Osteoblast (primary cell): ENCODE measurements around the gene FGF23. TPM values are rescaled to one million over a fixed set of nuclear protein-coding genes. Genes with fewer than 3 reads are reported as not detected.
A peak's percentile ranks its signal among the peaks of the same experiment; 100 is the strongest.

Experiments used
- DNase-seq: peaks from one replicate; pipeline ENCODE4 v3.0.0; 2011; ENCODE audit warnings: low spot score, mixed read lengths; ENCODE audit not compliant: insufficient read length; ENCODE audit errors: missing footprints
- H2AFZ ChIP-seq: 2 replicates; pipeline ENCODE4 v1.6.0; 2011; ENCODE audit warnings: mild to moderate bottlenecking, low read length
- H3K27ac ChIP-seq: 2 replicates; pipeline ENCODE4 v1.5.1; 2011; ENCODE audit warnings: mild to moderate bottlenecking, low read depth, low read length, moderate library complexity
- H3K27me3 ChIP-seq: 2 replicates; pipeline ENCODE4 v1.6.0; 2012; ENCODE audit warnings: mild to moderate bottlenecking, control low read depth, inconsistent platforms, low read length, moderate library complexity; ENCODE audit not compliant: insufficient read depth
- H3K36me3 ChIP-seq: 2 replicates; pipeline ENCODE4 v1.5.1; 2011; ENCODE audit warnings: mild to moderate bottlenecking, low read length, control low read depth, moderate library complexity; ENCODE audit not compliant: insufficient read depth
- H3K4me1 ChIP-seq: 2 replicates; pipeline ENCODE4 v1.5.1; 2011; ENCODE audit warnings: mild to moderate bottlenecking, low read length, control low read depth, moderate library complexity; ENCODE audit not compliant: insufficient read depth
- H3K4me2 ChIP-seq: 2 replicates; pipeline ENCODE4 v1.6.0; 2011; ENCODE audit warnings: mild to moderate bottlenecking, low read length; ENCODE audit not compliant: insufficient read depth
- H3K4me3 ChIP-seq: fragments of 200-600 bp; sonication (generic); 3 replicates; pipeline ENCODE4 v1.5.1; 2012; ENCODE audit warnings: mild to moderate bottlenecking, low read length, inconsistent platforms; ENCODE audit not compliant: insufficient read depth
- H3K79me2 ChIP-seq: 2 replicates; pipeline ENCODE4 v1.6.0; 2012; ENCODE audit warnings: mild to moderate bottlenecking, low read length, control low read depth, inconsistent platforms; ENCODE audit not compliant: insufficient read depth
- H3K9me3 ChIP-seq: 2 replicates; pipeline ENCODE4 v1.5.1; 2011; ENCODE audit warnings: low read depth, low read length, control low read depth
- H4K20me1 ChIP-seq: 2 replicates; pipeline ENCODE4 v1.6.0; 2012; ENCODE audit warnings: mild to moderate bottlenecking, low read length, control low read depth; ENCODE audit not compliant: insufficient read depth
- total RNA-seq: library from RNA; depleted of rRNA; stranded (reverse); fragments of >200 nt; gene quantifications from 2 replicates; pipeline ENCODE4 v1.2.3, GENCODE V29; 2012
- TF ChIP-seq, protein P1 (sequence below): IDR thresholded peaks from 2 replicates; pipeline ENCODE4 v1.5.1; 2011; ENCODE audit warnings: mild to moderate bottlenecking, low read depth, low read length, moderate library complexity; ENCODE audit errors: extremely low read depth

FGF23 gene
- total RNA-seq, 1 donor = not detected

DNA sequence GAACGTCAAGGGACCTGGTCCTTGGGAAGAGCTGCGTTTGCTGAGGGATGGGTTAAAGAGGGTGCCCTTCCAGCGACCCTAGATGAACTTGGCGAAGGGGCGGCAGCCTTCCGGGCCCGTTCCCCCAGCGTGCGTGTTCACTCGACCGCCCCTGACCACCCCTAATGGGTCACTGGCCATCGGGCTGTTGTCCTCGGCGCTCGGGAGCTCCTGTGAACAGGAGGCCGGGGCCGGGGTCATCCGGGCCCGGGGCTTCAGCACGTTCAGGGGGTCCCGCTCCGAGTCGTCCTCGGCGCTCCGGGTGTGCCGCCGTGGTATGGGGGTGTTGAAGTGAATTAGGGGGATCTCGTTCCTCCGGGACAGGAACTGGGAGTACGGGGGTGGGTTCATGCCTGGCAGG lies 9.2 kb downstream of the FGF23 start:
- TF ChIP-seq, protein P1, sequence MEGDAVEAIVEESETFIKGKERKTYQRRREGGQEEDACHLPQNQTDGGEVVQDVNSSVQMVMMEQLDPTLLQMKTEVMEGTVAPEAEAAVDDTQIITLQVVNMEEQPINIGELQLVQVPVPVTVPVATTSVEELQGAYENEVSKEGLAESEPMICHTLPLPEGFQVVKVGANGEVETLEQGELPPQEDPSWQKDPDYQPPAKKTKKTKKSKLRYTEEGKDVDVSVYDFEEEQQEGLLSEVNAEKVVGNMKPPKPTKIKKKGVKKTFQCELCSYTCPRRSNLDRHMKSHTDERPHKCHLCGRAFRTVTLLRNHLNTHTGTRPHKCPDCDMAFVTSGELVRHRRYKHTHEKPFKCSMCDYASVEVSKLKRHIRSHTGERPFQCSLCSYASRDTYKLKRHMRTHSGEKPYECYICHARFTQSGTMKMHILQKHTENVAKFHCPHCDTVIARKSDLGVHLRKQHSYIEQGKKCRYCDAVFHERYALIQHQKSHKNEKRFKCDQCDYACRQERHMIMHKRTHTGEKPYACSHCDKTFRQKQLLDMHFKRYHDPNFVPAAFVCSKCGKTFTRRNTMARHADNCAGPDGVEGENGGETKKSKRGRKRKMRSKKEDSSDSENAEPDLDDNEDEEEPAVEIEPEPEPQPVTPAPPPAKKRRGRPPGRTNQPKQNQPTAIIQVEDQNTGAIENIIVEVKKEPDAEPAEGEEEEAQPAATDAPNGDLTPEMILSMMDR = no peak
- H3K4me2 ChIP-seq = no peak overlapping the region
- no peak overlapping the region for H3K27ac ChIP-seq
- H3K27me3 ChIP-seq = no peaks in the 10 kb centered on the region
- H3K4me3 ChIP-seq = no peak overlapping the region
- no peaks in the 10 kb centered on the region for H3K79me2 ChIP-seq
- H3K36me3 ChIP-seq = no peaks in the 10 kb centered on the region
- no peaks in the 10 kb centered on the region for H3K9me3 ChIP-seq
- no peaks in the 10 kb centered on the region for H4K20me1 ChIP-seq
- no peak for DNase-seq
- H3K4me1 ChIP-seq = no peaks in the 10 kb centered on the region
- no peak overlapping the region for H2AFZ ChIP-seq

DNA sequence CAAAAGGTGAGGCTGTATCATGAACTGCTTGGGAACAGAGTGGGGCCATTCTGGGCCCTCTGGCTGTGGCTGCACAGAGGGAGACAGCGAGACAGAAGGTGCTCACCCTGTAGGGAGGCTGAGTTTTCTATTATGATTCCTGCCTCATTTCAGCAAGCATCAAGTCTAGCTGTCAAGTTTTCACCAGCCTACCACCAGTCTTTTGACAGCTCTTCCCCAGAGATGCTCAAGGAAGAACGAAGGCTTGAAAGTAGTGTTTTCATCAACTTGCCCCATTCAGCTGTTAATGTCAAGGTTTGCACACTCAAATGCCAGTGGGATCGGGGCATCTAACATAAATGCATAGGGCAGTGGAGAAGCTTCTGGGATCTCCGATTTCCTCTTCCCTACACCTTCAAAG lies 10.0 kb downstream of the FGF23 start:
- Histone ChIP-seq H3K27me3 (no peaks in the 10 kb centered on the region), H3K4me1 (no peaks in the 10 kb centered on the region), H3K4me2 (no peak overlapping the region), H3K4me3 (no peak overlapping the region), H3K36me3 (no peaks in the 10 kb centered on the region), H3K9me3 (no peaks in the 10 kb centered on the region), H4K20me1 (no peaks in the 10 kb centered on the region), H2AFZ (no peak overlapping the region), H3K27ac (no peak overlapping the region), H3K79me2 (no peaks in the 10 kb centered on the region)
- no peak for DNase-seq
- TF ChIP-seq, protein P1 = no peak

DNA sequence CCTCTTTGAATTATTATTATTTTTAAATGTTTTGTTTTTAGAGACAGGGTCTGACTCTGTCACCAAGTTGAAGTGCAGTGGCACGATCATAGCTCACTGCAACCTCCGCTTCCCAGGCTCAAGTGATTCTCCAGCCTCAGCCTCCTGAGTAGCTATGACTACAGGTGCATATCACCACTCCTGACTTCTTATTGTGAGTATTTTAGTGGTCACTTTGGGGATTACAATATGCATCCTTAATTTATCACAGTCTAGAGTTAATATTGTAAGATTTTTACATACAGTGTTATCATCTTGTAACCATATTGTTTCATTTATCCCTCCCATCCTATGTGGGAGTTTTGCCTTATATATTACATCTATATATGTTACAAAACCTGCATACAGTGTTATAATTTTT lies 13.4 kb downstream of the FGF23 start:
- no peaks in the 10 kb centered on the region for H3K79me2 ChIP-seq
- H3K4me1 ChIP-seq = no peaks in the 10 kb centered on the region
- H3K9me3 ChIP-seq = no peaks in the 10 kb centered on the region
- no peaks in the 10 kb centered on the region for H3K27me3 ChIP-seq
- DNase-seq = no peak
- H3K4me3 ChIP-seq = no peak overlapping the region
- no peak overlapping the region for H3K27ac ChIP-seq
- no peak overlapping the region for H3K4me2 ChIP-seq
- H4K20me1 ChIP-seq = no peaks in the 10 kb centered on the region
- H3K36me3 ChIP-seq = no peaks in the 10 kb centered on the region
- TF ChIP-seq, protein P1 = no peak
- no peak overlapping the region for H2AFZ ChIP-seq

DNA sequence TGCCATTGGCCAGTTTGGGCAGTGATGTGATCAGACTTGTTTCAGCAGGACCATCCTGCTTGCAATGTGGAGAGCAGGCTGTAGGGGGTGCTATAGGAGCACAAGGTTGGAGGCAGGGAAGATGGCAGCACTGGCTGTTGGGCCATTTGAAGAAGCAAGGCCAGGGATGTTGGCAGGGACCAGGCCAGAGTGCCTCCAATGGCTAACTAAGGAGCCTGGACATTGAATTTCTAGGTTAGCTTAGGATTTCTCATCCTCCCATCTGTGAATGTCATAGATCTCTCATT lies 23.5 kb downstream of the FGF23 start:
- H3K79me2 ChIP-seq = no peaks in the 10 kb centered on the region
- H2AFZ ChIP-seq = no peak overlapping the region
- H3K4me1 ChIP-seq = no peaks in the 10 kb centered on the region
- H3K9me3 ChIP-seq = no peaks in the 10 kb centered on the region
- no peaks in the 10 kb centered on the region for H4K20me1 ChIP-seq
- TF ChIP-seq, protein P1 = peak; percentile 40
- no peak overlapping the region for H3K4me3 ChIP-seq
- H3K36me3 ChIP-seq = peaks cover 17% of the 10 kb centered on the region
- DNase-seq = no peak
- no peak overlapping the region for H3K4me2 ChIP-seq
- H3K27me3 ChIP-seq = no peaks in the 10 kb centered on the region
- no peak overlapping the region for H3K27ac ChIP-seq
